GM12878 (cell line): ENCODE measurements around the gene CDSN. TPM values are rescaled to one million over a fixed set of nuclear protein-coding genes. Genes with fewer than 3 reads are reported as not detected.

ENCODE experiments used
- ATAC-seq: fragments of 200-7000 bp; cut with Tn5 transposase; 3 replicates; pipeline ENCODE4 v1.9.1; 2020; ENCODE audit warnings: mild to moderate bottlenecking, moderate library complexity
- BruUV-seq: library from RNA; stranded (reverse); fragments of 400-500 nt; replicated peaks from 2 replicates; lab custom pipeline; 2021; lab: Mats Ljungman, UMichigan
- CTCF ChIA-PET: fragments of 300-600 bp; sonication (Branson Sonifier 250); formaldehyde crosslinking; extraction: SDS; loops from one replicate; lab custom pipeline; 2021; ENCODE audit warnings: inconsistent platforms; lab: Yijun Ruan, JAX
- POLR2A ChIA-PET: fragments of 350-600 bp; formaldehyde crosslinking; extraction: SDS; loops from one replicate; lab custom pipeline; 2021; ENCODE audit warnings: inconsistent platforms; lab: Charles Lee
- RAD21 ChIA-PET: fragments of 300-600 bp; sonication (Branson Sonifier 250); formaldehyde crosslinking; loops from one replicate; lab custom pipeline; 2023; ENCODE audit warnings: antibody characterized with exemption; ENCODE audit not compliant: unreplicated experiment; lab: Charles Lee
- SMC1A ChIA-PET: fragments of 300-600 bp; sonication (Branson Sonifier 250); formaldehyde crosslinking; loops from one replicate; lab custom pipeline; 2023; ENCODE audit not compliant: unreplicated experiment, uncharacterized antibody; lab: Charles Lee
- DNase-seq: peaks from one replicate; pipeline ENCODE4 v3.0.0-alpha.2; 2011; ENCODE audit warnings: low read depth, low spot score
- FAIRE-seq: peaks from 3 replicates; lab custom pipeline; 2011; peaks lifted over from hg19 to GRCh38; lab: Jason Lieb, UNC
- H2AFZ ChIP-seq: 2 replicates; pipeline ENCODE4 v1.6.0; 2011; ENCODE audit warnings: low read depth, low read length, control low read depth; ENCODE audit not compliant: control insufficient read depth
- H3K27ac ChIP-seq: 2 replicates; pipeline ENCODE4 v1.5.1; 2011; ENCODE audit warnings: control low read depth; ENCODE audit not compliant: control insufficient read depth, insufficient read depth
- H3K27me3 ChIP-seq, 2 experiments: replicated peaks in 1 of 2; 2 replicates each; pipeline versions ENCODE4 v1.6.0 to v1.6.1; 2011; ENCODE audit warnings: low read length in 1 of 2; ENCODE audit not compliant: control insufficient read depth in 2 of 2, insufficient read depth in 2 of 2
- H3K36me3 ChIP-seq, 2 experiments: 2 replicates each; pipeline ENCODE4 v1.5.1; 2011; ENCODE audit warnings: low read length in 1 of 2; ENCODE audit not compliant: control insufficient read depth in 2 of 2, insufficient read depth in 2 of 2
- H3K4me1 ChIP-seq: 2 replicates; pipeline ENCODE4 v1.6.1; 2011; ENCODE audit warnings: mild to moderate bottlenecking, low read length, moderate library complexity, mixed read lengths; ENCODE audit not compliant: control insufficient read depth, insufficient read depth
- H3K4me2 ChIP-seq: 2 replicates; pipeline ENCODE4 v1.6.0; 2011; ENCODE audit warnings: control low read depth; ENCODE audit not compliant: control insufficient read depth, insufficient read depth
- H3K4me3 ChIP-seq: fragments of 200-600 bp; sonication (generic); 2 replicates; pipeline ENCODE4 v1.5.1; 2016
- H3K79me2 ChIP-seq: 2 replicates; pipeline ENCODE4 v1.6.0; 2011; ENCODE audit warnings: low read length; ENCODE audit not compliant: control insufficient read depth, insufficient read depth
- H3K9ac ChIP-seq: 2 replicates; pipeline ENCODE4 v1.8.0; 2011; ENCODE audit warnings: low read length, control low read depth, mixed read lengths; ENCODE audit not compliant: control insufficient read depth, insufficient read depth
- H3K9me3 ChIP-seq: replicated peaks from 3 replicates; pipeline ENCODE4 v1.5.1; 2011; ENCODE audit warnings: mild to moderate bottlenecking, low read length; ENCODE audit not compliant: control insufficient read depth, insufficient read depth
- H4K20me1 ChIP-seq: 2 replicates; pipeline ENCODE4 v1.6.0; 2011; ENCODE audit not compliant: control insufficient read depth, insufficient read depth
- ETV6 ChIP-seq, 2 experiments: fragments of 450-650 bp in 1 of 2; IDR thresholded peaks in 1 of 2; conservative IDR thresholded peaks in 1 of 2; 2 replicates each; pipeline ENCODE4 v1.6.1; 2014; ENCODE audit warnings: antibody characterized with exemption in 1 of 2, borderline replicate concordance in 1 of 2, low read depth in 1 of 2, mild to moderate bottlenecking in 1 of 2, moderate library complexity in 1 of 2
- GABPA ChIP-seq: IDR thresholded peaks from 2 replicates; pipeline ENCODE4 v1.6.1; 2014; ENCODE audit warnings: antibody characterized with exemption, low read depth, mild to moderate bottlenecking, inconsistent platforms
- IKZF1 ChIP-seq: fragments of 450-650 bp; conservative IDR thresholded peaks from 2 replicates; pipeline ENCODE4 v1.6.1; 2017; ENCODE audit warnings: antibody characterized with exemption, mild to moderate bottlenecking
- LARP7 ChIP-seq: fragments of 450-650 bp; IDR thresholded peaks from 2 replicates; pipeline ENCODE4 v1.6.1; 2017; ENCODE audit warnings: mild to moderate bottlenecking
- MYB ChIP-seq: fragments of 150-350 bp; IDR thresholded peaks from 2 replicates; pipeline ENCODE4 v1.6.1; 2014; ENCODE audit warnings: mild to moderate bottlenecking, low read depth, low read length, borderline replicate concordance
- PAX5 ChIP-seq: IDR thresholded peaks from 2 replicates; pipeline ENCODE4 v1.6.1; 2011; ENCODE audit warnings: low read depth, low read length, borderline replicate concordance
- POLR2AphosphoS2 ChIP-seq: IDR thresholded peaks from 2 replicates; pipeline ENCODE4 v1.6.1; 2011; ENCODE audit warnings: low read depth, mild to moderate bottlenecking, low read length, improper control_type of control experiment, moderate library complexity
- SIX5 ChIP-seq: IDR thresholded peaks from 2 replicates; pipeline ENCODE4 v1.6.1; 2011; ENCODE audit warnings: mild to moderate bottlenecking, low read depth, low read length, moderate library complexity; ENCODE audit not compliant: severe bottlenecking
- ZNF592 ChIP-seq: fragments of 450-650 bp; IDR thresholded peaks from 2 replicates; pipeline ENCODE4 v1.6.1; 2017; ENCODE audit warnings: mild to moderate bottlenecking, moderate library complexity
- WGBS: methylation state at CpG from one replicate; pipeline ENCODE4 v1.1.6; 2016; ENCODE audit warnings: low lambda C conversion rate; ENCODE audit not compliant: insufficient replicate concordance, insufficient coverage; ENCODE audit errors: missing lambda C conversion rate; 5-methylcytosine and 5-hydroxymethylcytosine counted together
- in situ Hi-C: fragments of 300-500 bp; cut with MboI; formaldehyde crosslinking; loops from 9 replicates; pipeline ENCODE4 v1.14.3; 2018; ENCODE audit warnings: mixed read lengths
- intact Hi-C: fragments of 100-400 bp; cut with micrococcal nuclease; formaldehyde crosslinking; loops from one replicate; pipeline ENCODE4 v1.14.2; 2022; ENCODE audit not compliant: unreplicated experiment
- polyA plus RNA-seq, 11 experiments: library from polyadenylated mRNA; depleted of rRNA in 4 of 11; unstranded in 6 of 11; stranded (reverse) in 5 of 11; fragments of >200 nt; fragmentation: Nextera tagmentation in 4 of 11; fragmentation: Illumina TruSeq in 1 of 11; extraction: Ambion mirVana in 4 of 11; extraction: Trizol in 1 of 11; gene quantifications; 1 replicate in 1 of 11; 2 replicates in 10 of 11; pipeline versions ENCODE4 v1.2.1 to v1.2.3, GENCODE V29; 2011 to 2016; ENCODE audit warnings: inconsistent platforms in 2 of 11, missing spikeins in 2 of 11, low read depth in 1 of 11
- total RNA-seq, 4 experiments: library from RNA; depleted of rRNA in 3 of 4; stranded (reverse); fragments of >200 nt in 3 of 4; fragmentation: Illumina TruSeq in 1 of 4; extraction: Trizol in 1 of 4; gene quantifications; 2 replicates each; pipeline versions ENCODE4 v1.2.1 to v1.2.3, GENCODE V29; 2013 to 2021

CDSN gene
- total and polyA plus RNA-seq, 10 of the 15 experiments (the other 5 are each of a cell fraction or from before 2014, with no cell fraction given) = 0.01 TPM; not detected in 9

GRCh38 chr6:31139599-31139998 is 19.4 kb upstream of the CDSN start:
- no peaks in the 10 kb centered on the region for H3K79me2 ChIP-seq
- no peak overlapping the region for H3K27ac ChIP-seq
- ChIA-PET SMC1A (interaction anchor here (0.7 to 5.8 kb wide), 4 partner anchors 8 to 226 kb away, joined by 3 to 52 read pairs (median 14); no protein-coding TSS in a partner anchor), POLR2A (no interaction called here), RAD21 (interaction anchor here (1.5 to 1.9 kb wide), 2 partner anchors 53 to 54 kb away, joined by 4 to 9 read pairs; no protein-coding TSS in a partner anchor), CTCF (interaction anchor here (1.0 to 22.9 kb wide), 5 partner anchors 10 to 54 kb away, joined by 3 to 326 read pairs (median 13); partner anchors contain the start of genes CCHCR1 and TCF19)
- no peaks in the 10 kb centered on the region for H4K20me1 ChIP-seq
- 65% methylated on average over 4 of the region's 4 CpGs for WGBS
- intact Hi-C loops (no loop called here), in situ Hi-C loops (loop anchor here (5.0 kb wide), 2 partner anchors 53 to 228 kb away; no protein-coding TSS in a partner anchor)
- 0 out of 4 replicates have a peak, but pooled peaks cover 0 to 4% of the 10 kb centered on the region in 2 experiments for H3K36me3 ChIP-seq
- BruUV-seq = no TSS peak
- H3K9me3 ChIP-seq = no peaks in the 10 kb centered on the region; the same call in 2 of the 3 replicates
- H3K27me3 ChIP-seq = no peaks in the 10 kb centered on the region
- no peak overlapping the region for H2AFZ ChIP-seq
- H3K4me3 ChIP-seq = no peak overlapping the region
- FAIRE-seq = no peak
- H3K4me1 ChIP-seq = peaks cover 3% of the 10 kb centered on the region
- DNase-seq = no peak
- H3K4me2 ChIP-seq = no peak overlapping the region
- TF ChIP-seq SIX5 = no peak
- no peak for ATAC-seq
- H3K9ac ChIP-seq = no peak overlapping the region

- ChIA-PET POLR2A (interaction anchor here (0.8 to 1.5 kb wide), 2 partner anchors 22 to 52 kb away, joined by 3 read pairs; no protein-coding TSS in a partner anchor), SMC1A (interaction anchor here (0.7 to 5.8 kb wide), 10 partner anchors 9 to 227 kb away, joined by 3 to 52 read pairs (median 4); no protein-coding TSS in a partner anchor)
- DNase-seq = no peak
- TF ChIP-seq POLR2AphosphoS2 = no peak
- no peak for TF ChIP-seq LARP7
- no peak for TF ChIP-seq GABPA
- TF ChIP-seq ETV6 (conservative IDR thresholded peaks at IDR 0.05 in 1 of 2, IDR thresholded peaks at IDR 0.05 in 1 of 2; ENCODE audit: borderline replicate concordance in 1 of 2, low read depth in 1 of 2) = no peak
- TF ChIP-seq ZNF592 = no peak
- no peak for TF ChIP-seq MYB
- TF ChIP-seq PAX5 = no peak
- TF ChIP-seq IKZF1 = no peak
Measured at GRCh38 chr6:31138982-31139381, 18.7 kb upstream of the CDSN start, which contains the start of gene PSORS1C2. TSS of gene PSORS1C2 (minus strand) at chr6:31139066. CDS start at chr6:31139026, 40 bp downstream.

More at GRCh38 chr6:31138982-31139381, 18.7 kb upstream of the CDSN start, which contains the start of gene PSORS1C2:
- Histone ChIP-seq H3K27me3 (no peaks in the 10 kb centered on the region), H3K36me3 (no peaks in the 10 kb centered on the region), H3K4me3 (0 out of 2 replicates have a peak within 1 kb of the TSS, but pooled peaks have one; percentile 29), H3K4me1 (peaks cover 3% of the 10 kb centered on the region), H3K4me2 (no peak within 1 kb of the TSS), H3K79me2 (no peaks in the 10 kb centered on the region), H3K9ac (no peak within 1 kb of the TSS), H3K9me3 (no peaks in the 10 kb centered on the region; the same call in 2 of the 3 replicates), H3K27ac (no peak within 1 kb of the TSS), H4K20me1 (no peaks in the 10 kb centered on the region), H2AFZ (no peak within 1 kb of the TSS)
- in situ Hi-C loops = loop anchor here (5.0 kb wide), 2 partner anchors 53 to 228 kb away; no protein-coding TSS in a partner anchor
- no TSS peak for BruUV-seq
- ATAC-seq (no peak), FAIRE-seq (no peak)
- CTCF ChIA-PET = interaction anchor here (0.8 to 22.9 kb wide), 7 partner anchors 10 to 228 kb away, joined by 3 to 326 read pairs (median 13); partner anchors contain the start of genes CCHCR1 and TCF19
- RAD21 ChIA-PET = interaction anchor here (0.9 to 1.9 kb wide), 5 partner anchors 11 to 55 kb away, joined by 3 to 9 read pairs (median 3); no protein-coding TSS in a partner anchor
- intact Hi-C loops = no loop called here
- WGBS = 48% methylated on average over 4 of the region's 4 CpGs
